Fibroblast of mammary gland (primary cell): ENCODE results near the gene ARSJ.

Source experiments
- DNase-seq: peaks from one replicate; pipeline ENCODE4 v3.0.0-alpha.2; 2010; ENCODE audit warnings: low read depth
- H3K4me3 ChIP-seq: 2 replicates; pipeline ENCODE4 v1.5.1; 2011; ENCODE audit warnings: low read depth, mild to moderate bottlenecking, low read length, moderate library complexity; ENCODE audit not compliant: control insufficient read depth
- TF ChIP-seq, protein P1 (sequence below): conservative IDR thresholded peaks from 2 replicates; pipeline ENCODE4 v1.5.1; 2011; ENCODE audit warnings: low read depth, low read length, inconsistent platforms; ENCODE audit not compliant: control insufficient read depth, insufficient read depth

Gene ARSJ

DNA sequence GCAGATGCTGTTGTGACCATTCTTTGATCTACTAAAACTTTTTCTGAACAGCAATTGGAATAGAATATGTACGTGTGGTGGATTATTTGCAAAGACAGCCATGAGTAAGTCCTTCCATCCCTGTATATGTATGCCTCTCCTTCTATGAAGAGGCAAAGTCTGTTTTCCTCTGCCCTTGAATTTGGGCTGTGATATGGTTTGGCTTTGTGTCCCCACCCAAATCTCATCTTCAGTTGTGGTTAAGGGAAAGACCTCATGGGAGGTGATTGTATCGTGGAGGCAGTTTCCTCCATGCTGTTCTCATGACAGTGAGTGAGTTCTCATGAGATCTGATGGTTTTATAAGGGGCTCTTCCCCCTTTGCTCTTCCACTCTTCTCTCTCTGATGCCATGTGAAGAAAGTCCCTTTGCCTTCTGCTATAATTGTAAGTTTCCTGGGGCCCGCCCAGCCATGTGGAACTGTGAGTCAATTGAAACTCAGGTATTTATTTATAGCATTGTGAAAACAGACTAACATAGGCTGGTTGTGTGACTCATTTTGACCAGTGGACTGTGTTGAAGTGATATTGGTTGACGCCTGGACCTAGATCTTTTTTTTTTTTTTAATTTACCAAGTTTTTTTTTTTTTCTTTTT is 109.6 kb downstream of the ARSJ start:
- TF ChIP-seq, protein P1, sequence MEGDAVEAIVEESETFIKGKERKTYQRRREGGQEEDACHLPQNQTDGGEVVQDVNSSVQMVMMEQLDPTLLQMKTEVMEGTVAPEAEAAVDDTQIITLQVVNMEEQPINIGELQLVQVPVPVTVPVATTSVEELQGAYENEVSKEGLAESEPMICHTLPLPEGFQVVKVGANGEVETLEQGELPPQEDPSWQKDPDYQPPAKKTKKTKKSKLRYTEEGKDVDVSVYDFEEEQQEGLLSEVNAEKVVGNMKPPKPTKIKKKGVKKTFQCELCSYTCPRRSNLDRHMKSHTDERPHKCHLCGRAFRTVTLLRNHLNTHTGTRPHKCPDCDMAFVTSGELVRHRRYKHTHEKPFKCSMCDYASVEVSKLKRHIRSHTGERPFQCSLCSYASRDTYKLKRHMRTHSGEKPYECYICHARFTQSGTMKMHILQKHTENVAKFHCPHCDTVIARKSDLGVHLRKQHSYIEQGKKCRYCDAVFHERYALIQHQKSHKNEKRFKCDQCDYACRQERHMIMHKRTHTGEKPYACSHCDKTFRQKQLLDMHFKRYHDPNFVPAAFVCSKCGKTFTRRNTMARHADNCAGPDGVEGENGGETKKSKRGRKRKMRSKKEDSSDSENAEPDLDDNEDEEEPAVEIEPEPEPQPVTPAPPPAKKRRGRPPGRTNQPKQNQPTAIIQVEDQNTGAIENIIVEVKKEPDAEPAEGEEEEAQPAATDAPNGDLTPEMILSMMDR, result no peak
- no peak overlapping the region for H3K4me3 ChIP-seq
- peak; percentile 61 for DNase-seq

DNA sequence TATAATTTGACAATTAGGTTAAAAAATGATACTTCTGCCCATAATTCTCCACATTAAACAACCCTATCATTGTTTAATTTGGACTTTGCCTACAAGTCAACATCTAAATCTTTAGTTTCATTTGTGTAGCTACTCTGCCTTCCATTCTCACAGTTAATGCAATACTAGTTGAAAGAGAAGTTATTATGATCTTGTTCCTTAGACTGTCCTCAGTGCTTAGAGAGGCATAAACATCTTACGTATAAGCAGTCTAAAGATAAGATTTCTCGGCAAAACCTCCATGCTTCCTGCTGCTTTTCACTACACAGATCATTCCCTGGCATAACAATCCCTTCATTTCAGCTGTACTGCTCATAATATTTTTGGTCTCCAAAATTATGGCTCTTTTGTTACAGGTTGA is 112.8 kb downstream of the ARSJ start:
- DNase-seq, result no peak
- no peak overlapping the region for H3K4me3 ChIP-seq
- TF ChIP-seq, protein P1, result no peak

DNA sequence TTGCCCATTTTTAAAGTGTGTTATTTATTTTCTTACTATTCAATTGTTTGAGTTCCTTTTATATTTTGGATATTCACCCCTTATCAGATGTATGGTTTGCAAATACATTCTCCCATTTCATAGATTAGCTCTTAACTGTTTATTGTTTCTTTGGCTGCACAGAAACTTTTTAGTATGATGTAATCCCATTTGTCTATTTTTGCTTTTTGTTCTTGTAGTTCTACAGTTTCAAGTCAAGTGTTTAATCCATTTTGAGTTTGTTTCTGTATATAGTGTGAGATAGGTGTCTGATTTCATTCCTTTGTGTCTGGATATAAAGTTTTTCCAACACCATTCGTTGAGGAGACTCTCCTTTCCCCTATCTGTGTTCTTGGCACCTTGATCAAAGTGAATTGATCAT is 120.5 kb downstream of the ARSJ start:
- DNase-seq, result no peak
- no peak overlapping the region for H3K4me3 ChIP-seq
- TF ChIP-seq, protein P1, result no peak

DNA sequence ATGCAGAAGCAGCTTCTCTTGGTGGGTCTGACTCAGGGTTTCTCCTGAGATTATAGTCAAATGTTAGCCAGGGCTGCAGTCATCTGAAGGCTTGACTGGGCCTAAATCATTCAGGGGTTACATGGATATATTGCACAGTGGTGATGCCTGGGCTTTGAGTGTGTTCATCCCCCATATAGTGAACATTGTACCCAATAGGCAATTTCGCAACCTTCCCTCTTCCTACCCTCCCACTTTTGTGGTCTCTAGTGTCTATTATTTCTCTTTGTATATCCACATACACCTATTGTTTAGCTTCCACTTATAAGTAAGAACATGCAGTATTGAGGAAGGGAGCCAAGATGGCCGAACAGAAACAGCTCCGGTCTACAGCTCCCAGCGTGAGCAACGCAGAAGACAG is 127.6 kb downstream of the ARSJ start:
- TF ChIP-seq, protein P1, result no peak
- no peak overlapping the region for H3K4me3 ChIP-seq
- no peak for DNase-seq
